SJCRH30 (cell line): Measurements from ENCODE around the gene RNF130. TPM values are rescaled to one million over a fixed set of nuclear protein-coding genes. Genes with fewer than 3 reads are reported as not detected.
"Not testable (repeated sequence)": the region's sequence is repeated elsewhere in the genome, so short reads cannot be mapped to it uniquely, and the experiment has no call there.

Experiments
- DNase-seq, 2 experiments: peaks; one replicate each; pipeline ENCODE4 v3.0.0-alpha.2; 2015 to 2020
- H3K27ac ChIP-seq: fragments of 250-450 bp; sonication (Bioruptor Pico); 2 replicates; pipeline ENCODE4 v1.5.1; 2020; ENCODE audit warnings: mild to moderate bottlenecking, moderate library complexity
- H3K27me3 ChIP-seq: fragments of 250-450 bp; sonication (Bioruptor Pico); 2 replicates; pipeline ENCODE4 v1.5.1; 2020; ENCODE audit warnings: mild to moderate bottlenecking, moderate library complexity
- H3K36me3 ChIP-seq: fragments of 250-450 bp; sonication (Bioruptor Pico); 2 replicates; pipeline ENCODE4 v1.5.1; 2020; ENCODE audit warnings: mild to moderate bottlenecking, moderate library complexity
- H3K4me1 ChIP-seq: fragments of 250-450 bp; sonication (Bioruptor Pico); 2 replicates; pipeline ENCODE4 v1.5.1; 2020; ENCODE audit warnings: mild to moderate bottlenecking, moderate library complexity
- H3K4me3 ChIP-seq: fragments of 250-450 bp; sonication (Bioruptor Pico); 2 replicates; pipeline ENCODE4 v1.5.1; 2020; ENCODE audit warnings: mild to moderate bottlenecking, moderate library complexity
- H3K9me3 ChIP-seq: fragments of 250-450 bp; sonication (Bioruptor Pico); replicated peaks from 2 replicates; pipeline ENCODE4 v1.5.1; 2020; ENCODE audit warnings: mild to moderate bottlenecking, moderate library complexity
- total RNA-seq: library from RNA; depleted of rRNA; stranded (reverse); fragments of >200 nt; shearing (Covaris generic); gene quantifications from 2 replicates; pipeline ENCODE4 v1.2.3, GENCODE V29; 2014

Gene RNF130
- total RNA-seq, 1 experiment from 2014 or later: 34.5 TPM

- peak; percentile 24 to 47 for DNase-seq
- no peaks in the 10 kb centered on the region for H3K27me3 ChIP-seq
- no peaks in the 10 kb centered on the region for H3K4me1 ChIP-seq
- H3K4me3 ChIP-seq: no peak overlapping the region
- H3K9me3 ChIP-seq: no peaks in the 10 kb centered on the region
- no peak overlapping the region for H3K27ac ChIP-seq
- peaks cover 6% of the 10 kb centered on the region; the same call in 1 of the 2 replicates for H3K36me3 ChIP-seq
Measured at GRCh38 chr5:179974946-179975712, 96.4 kb downstream of the RNF130 start.

- Histone ChIP-seq H3K36me3 (peaks cover 6% of the 10 kb centered on the region; the same call in 1 of the 2 replicates), H3K27ac (no peak overlapping the region), H3K9me3 (no peaks in the 10 kb centered on the region), H3K4me3 (no peak overlapping the region), H3K27me3 (no peaks in the 10 kb centered on the region), H3K4me1 (no peaks in the 10 kb centered on the region)
- DNase-seq: no peak
Measured at GRCh38 chr5:179974246-179974945, 97.2 kb downstream of the RNF130 start.

GRCh38 chr5:179973391-179973790 is 98.2 kb downstream of the RNF130 start:
- Histone ChIP-seq H3K9me3 (no peaks in the 10 kb centered on the region), H3K4me3 (no peak overlapping the region), H3K36me3 (peaks cover 6% of the 10 kb centered on the region; the same call in 1 of the 2 replicates), H3K4me1 (no peaks in the 10 kb centered on the region), H3K27me3 (no peaks in the 10 kb centered on the region), H3K27ac (no peak overlapping the region)
- no peak for DNase-seq

GRCh38 chr5:179969110-179969509 is 102.4 kb downstream of the RNF130 start:
- Histone ChIP-seq H3K4me3 (no peak overlapping the region), H3K9me3 (no peaks in the 10 kb centered on the region), H3K36me3 (no peaks in the 10 kb centered on the region), H3K27ac (no peak overlapping the region), H3K4me1 (no peaks in the 10 kb centered on the region), H3K27me3 (no peaks in the 10 kb centered on the region)
- no peak for DNase-seq

GRCh38 chr5:179967489-179967888 is 104.1 kb downstream of the RNF130 start:
- Histone ChIP-seq H3K27ac (no peak overlapping the region), H3K27me3 (no peaks in the 10 kb centered on the region), H3K9me3 (no peaks in the 10 kb centered on the region), H3K36me3 (no peaks in the 10 kb centered on the region), H3K4me3 (no peak overlapping the region), H3K4me1 (no peaks in the 10 kb centered on the region)
- DNase-seq: peak in 1 of 2 experiments; percentile 29

- DNase-seq: no peak
- Histone ChIP-seq H3K27me3 (no peaks in the 10 kb centered on the region), H3K4me3 (no peak overlapping the region), H3K27ac (no peak overlapping the region), H3K4me1 (no peaks in the 10 kb centered on the region), H3K36me3 (peaks cover 3% of the 10 kb centered on the region; the same call in 1 of the 2 replicates), H3K9me3 (no peaks in the 10 kb centered on the region)
Measured at GRCh38 chr5:179964015-179964414, 107.5 kb downstream of the RNF130 start.

- Histone ChIP-seq H3K36me3 (peaks cover 3% of the 10 kb centered on the region; the same call in 1 of the 2 replicates), H3K4me1 (no peaks in the 10 kb centered on the region), H3K27me3 (no peaks in the 10 kb centered on the region), H3K27ac (no peak overlapping the region), H3K4me3 (no peak overlapping the region), H3K9me3 (no peaks in the 10 kb centered on the region)
- no peak for DNase-seq
Measured at GRCh38 chr5:179963375-179963774, 108.2 kb downstream of the RNF130 start.

- H3K9me3 ChIP-seq: no peaks in the 10 kb centered on the region
- H3K27ac ChIP-seq: no peak overlapping the region
- H3K36me3 ChIP-seq: peaks cover 3% of the 10 kb centered on the region; the same call in 1 of the 2 replicates
- no peaks in the 10 kb centered on the region for H3K4me1 ChIP-seq
- no peak for DNase-seq
- no peaks in the 10 kb centered on the region for H3K27me3 ChIP-seq
- no peak overlapping the region for H3K4me3 ChIP-seq
Measured at GRCh38 chr5:179960204-179960831, 111.2 kb downstream of the RNF130 start.

- H3K36me3 ChIP-seq: peaks cover 6% of the 10 kb centered on the region; the same call in 1 of the 2 replicates
- H3K27ac ChIP-seq: no peak overlapping the region
- no peaks in the 10 kb centered on the region for H3K4me1 ChIP-seq
- no peaks in the 10 kb centered on the region for H3K27me3 ChIP-seq
- no peaks in the 10 kb centered on the region for H3K9me3 ChIP-seq
- no peak for DNase-seq
- H3K4me3 ChIP-seq: no peak overlapping the region
Measured at GRCh38 chr5:179959641-179960040, 111.9 kb downstream of the RNF130 start.

GRCh38 chr5:179959118-179959517 is 112.4 kb downstream of the RNF130 start:
- not testable (repeated sequence) for H3K4me3 ChIP-seq, H3K27me3 ChIP-seq, H3K36me3 ChIP-seq, H3K9me3 ChIP-seq, H3K27ac ChIP-seq, DNase-seq, H3K4me1 ChIP-seq

- no peak for DNase-seq
- H3K36me3 ChIP-seq: peaks cover 7% of the 10 kb centered on the region; the same call in 1 of the 2 replicates
- no peak overlapping the region for H3K4me3 ChIP-seq
- no peaks in the 10 kb centered on the region for H3K4me1 ChIP-seq
- no peaks in the 10 kb centered on the region for H3K27me3 ChIP-seq
- no peak overlapping the region for H3K27ac ChIP-seq
- H3K9me3 ChIP-seq: no peaks in the 10 kb centered on the region
Measured at GRCh38 chr5:179955630-179956029, 115.9 kb downstream of the RNF130 start.

GRCh38 chr5:179955062-179955461 is 116.5 kb downstream of the RNF130 start:
- H3K36me3 ChIP-seq: peaks cover 6% of the 10 kb centered on the region; the same call in 1 of the 2 replicates
- H3K9me3 ChIP-seq: no peaks in the 10 kb centered on the region
- no peak for DNase-seq
- H3K4me1 ChIP-seq: no peaks in the 10 kb centered on the region
- no peaks in the 10 kb centered on the region for H3K27me3 ChIP-seq
- no peak overlapping the region for H3K27ac ChIP-seq
- H3K4me3 ChIP-seq: no peak overlapping the region

GRCh38 chr5:179954434-179954833 is 117.1 kb downstream of the RNF130 start:
- Histone ChIP-seq H3K4me3 (no peak overlapping the region), H3K9me3 (no peaks in the 10 kb centered on the region), H3K36me3 (peaks cover 4% of the 10 kb centered on the region; the same call in 1 of the 2 replicates), H3K27ac (no peak overlapping the region), H3K27me3 (no peaks in the 10 kb centered on the region), H3K4me1 (no peaks in the 10 kb centered on the region)
- no peak for DNase-seq

GRCh38 chr5:179953987-179954386 is 117.6 kb downstream of the RNF130 start:
- Histone ChIP-seq H3K27ac (no peak overlapping the region), H3K36me3 (peaks cover 4% of the 10 kb centered on the region; the same call in 1 of the 2 replicates), H3K27me3 (no peaks in the 10 kb centered on the region), H3K4me1 (no peaks in the 10 kb centered on the region), H3K4me3 (no peak overlapping the region), H3K9me3 (no peaks in the 10 kb centered on the region)
- DNase-seq: no peak
